ENCODE results near the gene ARHGAP25. TPM values are rescaled to one million over a fixed set of nuclear protein-coding genes. Genes with fewer than 3 reads are reported as not detected.

Gene ARHGAP25
- total RNA-seq, 4 donors from 2014 or later, result 6.1 to 40.8 (median 11.7) TPM

DNA sequence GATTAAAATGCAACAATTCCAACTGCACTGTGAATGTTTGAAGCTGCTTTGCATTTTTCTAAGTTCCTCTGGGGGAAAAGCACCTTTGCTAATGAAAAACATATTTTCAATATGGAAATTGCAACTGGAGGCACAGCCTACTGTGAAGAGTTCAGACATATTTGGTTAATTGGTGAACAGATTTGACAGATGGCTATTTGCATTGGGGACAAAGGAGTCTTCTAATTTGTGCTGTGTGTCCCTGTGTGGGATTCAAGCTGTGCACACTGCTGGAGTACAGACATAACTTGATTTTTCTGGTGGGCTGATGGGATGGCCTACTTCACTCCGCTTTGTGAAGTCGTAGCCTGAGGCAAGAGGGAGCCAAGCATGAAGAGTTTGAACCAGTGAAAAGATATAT is 40.7 kb upstream of the ARHGAP25 start:
- no peak for ATAC-seq (ENCODE audit: low FRiP score)
- TF ChIP-seq, protein P1, sequence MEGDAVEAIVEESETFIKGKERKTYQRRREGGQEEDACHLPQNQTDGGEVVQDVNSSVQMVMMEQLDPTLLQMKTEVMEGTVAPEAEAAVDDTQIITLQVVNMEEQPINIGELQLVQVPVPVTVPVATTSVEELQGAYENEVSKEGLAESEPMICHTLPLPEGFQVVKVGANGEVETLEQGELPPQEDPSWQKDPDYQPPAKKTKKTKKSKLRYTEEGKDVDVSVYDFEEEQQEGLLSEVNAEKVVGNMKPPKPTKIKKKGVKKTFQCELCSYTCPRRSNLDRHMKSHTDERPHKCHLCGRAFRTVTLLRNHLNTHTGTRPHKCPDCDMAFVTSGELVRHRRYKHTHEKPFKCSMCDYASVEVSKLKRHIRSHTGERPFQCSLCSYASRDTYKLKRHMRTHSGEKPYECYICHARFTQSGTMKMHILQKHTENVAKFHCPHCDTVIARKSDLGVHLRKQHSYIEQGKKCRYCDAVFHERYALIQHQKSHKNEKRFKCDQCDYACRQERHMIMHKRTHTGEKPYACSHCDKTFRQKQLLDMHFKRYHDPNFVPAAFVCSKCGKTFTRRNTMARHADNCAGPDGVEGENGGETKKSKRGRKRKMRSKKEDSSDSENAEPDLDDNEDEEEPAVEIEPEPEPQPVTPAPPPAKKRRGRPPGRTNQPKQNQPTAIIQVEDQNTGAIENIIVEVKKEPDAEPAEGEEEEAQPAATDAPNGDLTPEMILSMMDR (IDR thresholded peaks at IDR 0.05), result no peak
- no peak for DNase-seq (ENCODE audit: low spot score)

DNA sequence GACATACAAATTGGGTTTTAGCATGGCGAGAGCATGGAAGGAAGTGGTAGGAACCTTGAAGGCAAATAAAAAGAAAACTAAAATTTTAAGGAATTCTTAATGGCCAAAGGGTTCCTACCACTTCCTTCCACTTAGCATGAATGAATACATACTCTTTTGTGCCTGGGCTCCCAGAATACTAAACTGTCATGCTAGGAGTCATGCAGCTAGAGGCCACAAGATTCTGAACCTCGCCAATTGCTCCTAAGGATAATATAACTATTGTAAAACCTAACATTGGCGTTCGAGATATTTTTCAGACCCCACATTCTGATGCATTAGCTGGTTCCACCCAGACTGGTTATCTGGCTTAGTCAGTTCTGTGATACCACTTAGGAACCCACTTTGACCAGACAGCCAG is 38.6 kb upstream of the ARHGAP25 start:
- DNase-seq (ENCODE audit: low spot score), result no peak

DNA sequence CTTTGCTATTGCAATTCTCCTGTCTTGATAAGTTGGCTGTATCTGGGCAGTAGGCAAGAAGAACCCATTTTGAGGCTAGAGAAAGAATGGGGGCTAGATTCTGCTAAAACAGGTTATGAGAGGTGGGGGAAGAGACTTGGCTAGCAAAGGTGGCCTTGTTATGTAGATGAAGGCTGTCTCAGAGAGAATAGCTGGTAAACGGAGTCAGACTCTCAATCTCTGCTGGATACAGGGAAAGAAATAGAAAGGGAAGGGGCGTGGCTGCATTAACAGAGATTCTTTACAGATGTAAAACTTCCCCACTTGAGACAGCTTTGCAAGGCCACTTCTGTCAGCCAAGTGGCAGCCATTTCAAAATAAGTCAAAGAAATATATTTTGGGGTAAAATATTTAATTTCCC is 38.1 kb upstream of the ARHGAP25 start:
- TF ChIP-seq, protein P1 (IDR thresholded peaks at IDR 0.05), result no peak
- DNase-seq (ENCODE audit: low spot score) (no peak), ATAC-seq (ENCODE audit: low FRiP score) (no peak)

More for the DNA sequence above, 38.6 kb upstream of the ARHGAP25 start:
- TF ChIP-seq, protein P1 (IDR thresholded peaks at IDR 0.05), result no peak
- ATAC-seq (ENCODE audit: low FRiP score), result no peak

DNA sequence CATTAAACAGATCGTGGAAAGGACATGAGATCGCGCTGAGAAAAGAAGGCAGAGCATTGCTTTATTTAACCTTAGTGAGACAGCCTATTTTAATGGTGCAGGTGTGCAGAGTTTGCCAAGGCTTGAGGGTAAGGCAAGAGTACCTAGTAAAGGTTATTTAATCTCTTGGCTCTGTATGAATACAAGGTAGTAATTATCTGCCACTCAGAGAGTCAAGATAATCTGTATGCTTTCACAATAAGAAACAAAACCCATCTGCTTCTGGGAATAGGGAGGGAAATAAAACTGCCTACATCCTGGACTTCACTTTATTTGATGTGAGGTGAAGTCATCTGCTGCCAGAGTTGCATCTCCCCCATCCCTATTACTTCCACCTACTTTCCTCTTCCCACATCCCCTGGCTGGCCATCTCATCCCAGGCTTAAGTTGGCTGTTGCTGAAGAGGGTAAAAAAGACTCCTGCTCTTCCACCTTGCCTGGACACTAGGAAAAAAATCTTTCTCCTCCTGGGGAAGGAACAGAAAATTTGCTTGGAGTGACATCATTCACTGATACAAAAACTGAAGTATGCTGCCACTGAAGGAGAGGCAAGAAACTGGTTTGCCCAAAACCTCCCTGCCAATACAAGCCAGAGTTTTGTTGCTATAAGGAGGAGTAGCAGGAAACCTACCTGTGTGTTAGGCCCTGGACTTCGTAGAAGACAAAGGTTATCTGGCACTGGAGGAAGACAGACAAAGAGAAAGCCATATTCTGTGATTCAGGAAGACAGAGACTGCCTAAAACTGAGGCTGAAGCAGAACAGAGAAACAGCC is 35.8 kb upstream of the ARHGAP25 start:
- DNase-seq (ENCODE audit: low spot score) (no peak), ATAC-seq (ENCODE audit: low FRiP score) (no peak)
- TF ChIP-seq, protein P1 (IDR thresholded peaks at IDR 0.05), result no peak

DNA sequence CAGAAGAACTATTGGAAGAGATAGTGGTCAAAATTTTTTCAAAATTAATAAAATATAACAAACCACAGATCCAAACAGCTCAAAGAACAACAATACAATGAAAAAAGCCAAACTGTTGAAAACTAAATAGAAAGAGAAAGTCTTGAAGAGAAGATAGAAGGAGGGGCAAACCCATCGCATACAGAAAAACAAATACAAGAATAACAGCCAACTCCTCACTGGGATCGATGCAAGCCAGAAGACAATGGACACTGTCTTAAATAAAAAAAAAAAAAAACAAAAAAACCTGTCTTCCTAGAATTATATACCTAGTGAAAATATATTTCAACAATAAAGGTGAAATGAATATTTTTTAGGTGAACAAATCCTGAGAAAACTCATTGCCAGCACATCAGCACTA is 34.1 kb upstream of the ARHGAP25 start:
- TF ChIP-seq, protein P1 (IDR thresholded peaks at IDR 0.05), result no peak
- ATAC-seq (ENCODE audit: low FRiP score), result no peak
- no peak for DNase-seq (ENCODE audit: low spot score)

DNA sequence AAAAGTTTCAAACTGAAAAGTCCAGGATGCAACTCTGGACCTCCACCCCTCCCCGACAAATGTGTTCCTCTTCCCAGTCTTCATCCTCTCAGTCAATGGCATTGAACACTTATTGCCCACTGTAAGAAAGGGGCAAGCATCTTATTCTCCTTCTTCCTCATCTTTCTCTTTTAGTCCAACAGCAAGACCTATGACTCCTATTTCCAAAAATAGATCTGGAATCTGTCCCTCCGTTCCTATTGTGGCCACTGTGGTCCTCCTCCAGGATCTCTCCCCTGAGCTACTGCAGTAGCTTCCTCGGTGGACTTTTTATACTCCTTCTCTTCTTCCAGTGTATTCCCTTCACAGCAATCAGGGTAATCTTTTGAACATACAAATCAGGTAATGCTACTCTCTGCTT is 28.0 kb upstream of the ARHGAP25 start:
- ATAC-seq (ENCODE audit: low FRiP score), result no peak
- no peak for DNase-seq (ENCODE audit: low spot score)
- TF ChIP-seq, protein P1 (IDR thresholded peaks at IDR 0.05), result no peak

DNA sequence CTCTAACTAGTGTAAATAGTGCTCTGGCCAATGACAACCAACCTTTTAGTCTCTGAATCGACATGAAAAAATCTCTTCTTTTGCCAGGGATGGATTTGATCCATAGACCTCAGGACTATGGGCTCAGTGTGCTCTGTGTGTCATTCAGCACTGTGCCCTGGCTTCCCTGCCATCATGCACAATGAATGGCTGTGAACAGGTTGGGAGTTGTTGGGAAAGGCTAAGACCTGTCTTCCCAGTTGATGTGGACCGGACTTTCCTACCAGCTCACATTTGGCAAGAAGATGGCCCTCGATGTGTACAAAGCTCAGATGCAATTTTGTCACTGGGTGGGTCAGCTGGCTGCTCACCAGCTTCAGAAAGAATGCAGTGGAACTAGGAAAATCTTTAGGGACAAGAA is 26.0 kb upstream of the ARHGAP25 start:
- ATAC-seq (ENCODE audit: low FRiP score), result no peak
- no peak for DNase-seq (ENCODE audit: low spot score)

More for the DNA sequence above, 26.0 kb upstream of the ARHGAP25 start:
- TF ChIP-seq, protein P1 (IDR thresholded peaks at IDR 0.05), result no peak

All from omental fat pad (tissue), 4 donors.